Activated naive CD8-positive, alpha-beta T cell treated with anti-CD3 and anti-CD28 coated beads for 36 hours (primary cell): Measurements from ENCODE around the gene BRPF1. TPM values are rescaled to one million over a fixed set of nuclear protein-coding genes. Genes with fewer than 3 reads are reported as not detected.

ENCODE experiments used
- DNase-seq: peaks from one replicate; pipeline ENCODE4 v3.0.0; 2021
- H3K27ac Mint-ChIP-seq: one replicate; pipeline ENCODE4 v1.8.0; 2022; ENCODE audit warnings: mild to moderate bottlenecking, moderate library complexity, mixed read lengths
- H3K27me3 Mint-ChIP-seq: one replicate; pipeline ENCODE4 v1.8.0; 2022; ENCODE audit warnings: mild to moderate bottlenecking, mixed read lengths
- H3K36me3 Mint-ChIP-seq: one replicate; pipeline ENCODE4 v1.8.0; 2021; ENCODE audit warnings: mild to moderate bottlenecking, mixed read lengths
- H3K4me1 Mint-ChIP-seq: one replicate; pipeline ENCODE4 v1.8.0; 2021; ENCODE audit warnings: mixed read lengths
- H3K4me3 Mint-ChIP-seq: one replicate; pipeline ENCODE4 v1.8.0; 2022; ENCODE audit warnings: mild to moderate bottlenecking, moderate library complexity, mixed read lengths
- H3K9me3 Mint-ChIP-seq: one replicate; pipeline ENCODE4 v1.8.0; 2022; ENCODE audit warnings: mixed read lengths
- total RNA-seq, 2 experiments: library from RNA; stranded (reverse); gene quantifications; one replicate each; pipeline ENCODE4 v1.2.3, GENCODE V29; 2021

The BRPF1 gene
- total RNA-seq, 2 experiments from 2014 or later, result 39.4 to 40.1 TPM

DNA sequence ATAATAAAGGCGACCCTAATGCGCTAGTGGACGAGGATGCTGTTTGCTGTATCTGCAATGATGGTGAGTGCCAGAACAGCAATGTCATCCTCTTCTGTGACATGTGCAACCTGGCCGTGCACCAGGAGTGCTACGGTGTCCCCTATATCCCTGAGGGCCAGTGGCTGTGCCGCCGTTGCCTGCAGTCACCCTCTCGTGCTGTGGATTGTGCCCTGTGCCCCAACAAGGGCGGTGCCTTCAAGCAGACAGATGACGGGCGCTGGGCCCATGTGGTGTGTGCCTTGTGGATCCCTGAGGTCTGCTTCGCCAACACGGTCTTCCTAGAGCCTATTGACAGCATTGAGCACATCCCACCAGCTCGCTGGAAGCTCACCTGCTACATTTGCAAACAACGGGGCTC lies 7.6 kb downstream of the BRPF1 start:
- no peak for DNase-seq
- peaks cover 23% of the 10 kb centered on the region for H3K4me1 Mint-ChIP-seq
- no peak overlapping the region for H3K27ac Mint-ChIP-seq
- H3K4me3 Mint-ChIP-seq, result no peak overlapping the region
- no peaks in the 10 kb centered on the region for H3K27me3 Mint-ChIP-seq
- no peaks in the 10 kb centered on the region for H3K9me3 Mint-ChIP-seq
- H3K36me3 Mint-ChIP-seq, result peaks cover 16% of the 10 kb centered on the region

GRCh38 chr3:9742560-9742959 lies 11.0 kb downstream of the BRPF1 start:
- Mint-ChIP-seq H3K27ac (no peak overlapping the region), H3K4me1 (peaks cover 7% of the 10 kb centered on the region), H3K9me3 (no peaks in the 10 kb centered on the region), H3K27me3 (no peaks in the 10 kb centered on the region), H3K36me3 (peaks cover 8% of the 10 kb centered on the region), H3K4me3 (no peak overlapping the region)
- DNase-seq, result no peak

DNA sequence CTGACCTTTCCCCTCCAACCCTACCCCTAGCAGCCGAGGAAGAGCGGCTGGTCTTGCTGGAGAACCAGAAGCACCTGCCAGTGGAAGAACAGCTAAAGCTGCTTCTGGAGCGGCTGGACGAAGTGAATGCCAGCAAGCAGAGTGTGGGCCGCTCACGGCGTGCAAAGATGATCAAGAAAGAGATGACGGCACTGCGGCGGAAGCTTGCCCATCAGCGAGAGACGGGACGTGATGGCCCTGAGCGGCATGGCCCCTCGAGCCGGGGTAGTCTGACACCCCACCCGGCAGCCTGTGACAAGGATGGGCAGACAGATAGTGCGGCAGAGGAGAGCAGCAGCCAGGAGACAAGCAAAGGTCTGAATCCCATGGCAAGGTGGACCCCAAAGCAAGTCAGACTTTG lies 12.0 kb downstream of the BRPF1 start:
- no peaks in the 10 kb centered on the region for H3K27me3 Mint-ChIP-seq
- peaks cover 8% of the 10 kb centered on the region for H3K4me1 Mint-ChIP-seq
- H3K4me3 Mint-ChIP-seq, result no peak overlapping the region
- H3K9me3 Mint-ChIP-seq, result no peaks in the 10 kb centered on the region
- DNase-seq, result no peak
- H3K36me3 Mint-ChIP-seq, result peaks cover 12% of the 10 kb centered on the region
- H3K27ac Mint-ChIP-seq, result no peak overlapping the region

DNA sequence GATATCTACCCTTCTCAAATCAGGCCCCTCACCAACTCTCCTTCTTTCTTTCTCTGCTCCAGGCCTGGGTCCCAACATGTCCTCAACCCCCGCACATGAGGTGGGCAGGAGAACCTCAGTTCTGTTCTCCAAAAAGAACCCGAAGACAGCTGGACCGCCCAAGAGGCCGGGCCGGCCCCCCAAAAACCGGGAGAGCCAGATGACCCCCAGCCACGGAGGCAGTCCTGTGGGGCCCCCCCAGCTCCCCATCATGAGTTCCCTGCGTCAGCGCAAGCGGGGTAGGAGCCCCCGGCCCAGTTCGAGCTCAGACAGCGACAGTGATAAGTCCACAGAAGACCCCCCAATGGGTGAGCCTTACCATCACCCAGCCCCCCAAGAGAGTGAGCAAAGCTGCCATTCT lies 12.6 kb downstream of the BRPF1 start:
- H3K9me3 Mint-ChIP-seq, result no peaks in the 10 kb centered on the region
- DNase-seq, result no peak
- H3K36me3 Mint-ChIP-seq, result peaks cover 18% of the 10 kb centered on the region
- H3K4me1 Mint-ChIP-seq, result peaks cover 9% of the 10 kb centered on the region
- H3K4me3 Mint-ChIP-seq, result no peak overlapping the region
- no peaks in the 10 kb centered on the region for H3K27me3 Mint-ChIP-seq
- no peak overlapping the region for H3K27ac Mint-ChIP-seq

GRCh38 chr3:9745521-9745920 lies 14.0 kb downstream of the BRPF1 start:
- DNase-seq, result no peak
- Mint-ChIP-seq H3K9me3 (no peaks in the 10 kb centered on the region), H3K4me1 (peaks cover 16% of the 10 kb centered on the region), H3K27ac (no peak overlapping the region), H3K27me3 (no peaks in the 10 kb centered on the region), H3K36me3 (peaks cover 25% of the 10 kb centered on the region), H3K4me3 (no peak overlapping the region)

DNA sequence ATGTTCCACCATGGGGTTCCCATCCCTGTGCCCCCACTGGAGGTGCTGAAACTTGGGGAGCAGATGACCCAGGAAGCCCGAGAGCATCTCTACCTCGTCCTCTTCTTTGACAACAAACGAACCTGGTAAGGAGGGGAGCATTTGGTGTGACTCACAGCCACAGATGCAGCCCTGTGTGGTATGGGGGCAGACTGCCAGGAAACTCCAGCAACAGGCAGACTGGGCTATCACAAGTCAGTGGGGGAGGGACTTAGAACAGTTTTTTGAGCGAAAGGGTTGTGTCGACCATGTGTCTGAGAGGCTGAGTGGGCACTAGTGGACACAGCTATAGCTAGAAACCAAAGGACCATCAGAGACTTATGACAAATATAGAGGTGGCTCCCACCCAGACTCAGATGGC lies 14.8 kb downstream of the BRPF1 start:
- peaks cover 32% of the 10 kb centered on the region for H3K36me3 Mint-ChIP-seq
- no peak overlapping the region for H3K4me3 Mint-ChIP-seq
- no peaks in the 10 kb centered on the region for H3K27me3 Mint-ChIP-seq
- peak overlapping the region; percentile 60 for H3K27ac Mint-ChIP-seq
- H3K4me1 Mint-ChIP-seq, result peaks cover 17% of the 10 kb centered on the region
- H3K9me3 Mint-ChIP-seq, result no peaks in the 10 kb centered on the region
- peak; percentile 26 for DNase-seq

DNA sequence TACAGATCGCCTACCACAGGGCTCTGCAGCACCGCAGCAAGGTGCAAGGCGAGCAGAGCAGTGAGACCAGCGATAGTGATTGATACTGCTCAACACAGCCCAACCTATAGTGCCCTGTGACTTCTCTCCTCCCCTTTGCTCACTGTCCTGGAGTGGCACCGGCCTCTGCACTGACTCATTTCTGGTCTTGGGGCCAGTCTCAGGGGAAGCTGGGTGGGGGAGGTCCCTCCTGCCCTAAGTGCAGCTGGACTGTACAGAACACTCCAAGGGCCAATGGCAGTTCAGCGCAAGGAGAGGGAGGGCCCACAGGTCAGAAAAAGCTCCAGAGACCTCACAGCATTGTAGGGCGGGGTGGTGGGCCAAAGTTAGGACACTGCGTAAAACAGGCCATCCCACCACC lies 15.7 kb downstream of the BRPF1 start:
- peak overlapping the region; percentile 19 for H3K27ac Mint-ChIP-seq
- H3K27me3 Mint-ChIP-seq, result no peaks in the 10 kb centered on the region
- H3K4me1 Mint-ChIP-seq, result peaks cover 26% of the 10 kb centered on the region
- DNase-seq, result no peak
- H3K4me3 Mint-ChIP-seq, result no peak overlapping the region
- H3K36me3 Mint-ChIP-seq, result peaks cover 41% of the 10 kb centered on the region
- H3K9me3 Mint-ChIP-seq, result no peaks in the 10 kb centered on the region

DNA sequence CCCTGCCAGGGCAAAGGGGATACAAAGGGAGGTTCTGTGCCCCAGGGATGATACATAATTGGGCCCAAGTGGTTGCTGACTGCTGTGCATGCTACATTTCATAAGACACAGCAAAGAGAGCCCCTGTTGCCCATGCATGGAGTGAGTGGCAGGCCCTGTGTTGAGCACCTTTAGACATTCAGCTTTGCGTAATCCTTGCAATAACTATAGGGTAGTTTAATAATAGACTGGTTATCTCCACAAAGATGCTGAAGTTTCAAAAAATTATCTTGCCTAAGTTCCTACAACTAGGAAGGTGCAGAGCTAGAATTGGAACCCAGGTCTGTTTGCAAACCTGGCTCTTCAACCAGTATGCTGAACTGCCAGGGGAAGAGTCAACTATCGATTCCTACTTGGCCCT lies 16.5 kb downstream of the BRPF1 start:
- Mint-ChIP-seq H3K4me3 (no peak overlapping the region), H3K4me1 (peaks cover 26% of the 10 kb centered on the region), H3K27me3 (no peaks in the 10 kb centered on the region), H3K9me3 (no peaks in the 10 kb centered on the region), H3K27ac (peak overlapping the region; percentile 12), H3K36me3 (peaks cover 46% of the 10 kb centered on the region)
- no peak for DNase-seq

DNA sequence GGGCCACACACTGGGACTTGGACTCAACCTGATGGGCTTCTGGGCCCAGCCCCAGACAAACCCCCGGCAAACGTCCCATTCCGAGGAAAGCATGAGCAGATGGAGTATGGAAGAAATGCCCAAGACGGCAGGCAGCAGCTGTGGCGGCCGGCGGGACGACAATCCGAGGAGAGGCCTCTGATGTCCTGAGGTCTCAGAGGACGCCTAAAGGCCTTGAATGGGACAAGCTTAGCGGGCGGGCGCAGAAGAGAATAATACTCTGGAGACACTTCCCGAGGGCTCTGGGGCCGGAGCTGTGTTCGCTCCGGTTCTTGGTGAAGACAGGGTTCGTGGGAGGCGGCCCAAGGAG lies 17.7 kb downstream of the BRPF1 start:
- no peak for DNase-seq
- H3K9me3 Mint-ChIP-seq, result no peaks in the 10 kb centered on the region
- no peaks in the 10 kb centered on the region for H3K27me3 Mint-ChIP-seq
- H3K36me3 Mint-ChIP-seq, result peaks cover 45% of the 10 kb centered on the region
- H3K4me1 Mint-ChIP-seq, result peaks cover 28% of the 10 kb centered on the region
- H3K4me3 Mint-ChIP-seq, result peak overlapping the region; percentile 98
- H3K27ac Mint-ChIP-seq, result peak overlapping the region; percentile 94

- Mint-ChIP-seq H3K4me1 (peaks cover 35% of the 10 kb centered on the region), H3K27ac (peak within 1 kb of the TSS; percentile 94), H3K9me3 (no peaks in the 10 kb centered on the region), H3K4me3 (peak within 1 kb of the TSS; percentile 98), H3K27me3 (no peaks in the 10 kb centered on the region), H3K36me3 (peaks cover 51% of the 10 kb centered on the region)
- DNase-seq, result peak; percentile 95
Measured at GRCh38 chr3:9749645-9750555, 18.4 kb downstream of the BRPF1 start, which contains the start of gene OGG1. TSS of gene OGG1 (plus strand) at chr3:9749952. CDS start at chr3:9750287, 335 bp downstream.

- H3K36me3 Mint-ChIP-seq, result peaks cover 54% of the 10 kb centered on the region
- no peaks in the 10 kb centered on the region for H3K9me3 Mint-ChIP-seq
- DNase-seq, result no peak
- peak overlapping the region; percentile 98 for H3K4me3 Mint-ChIP-seq
- H3K4me1 Mint-ChIP-seq, result peaks cover 36% of the 10 kb centered on the region
- peak overlapping the region; percentile 94 for H3K27ac Mint-ChIP-seq
- H3K27me3 Mint-ChIP-seq, result no peaks in the 10 kb centered on the region
Measured at GRCh38 chr3:9750556-9751411, 19.2 kb downstream of the BRPF1 start.

DNA sequence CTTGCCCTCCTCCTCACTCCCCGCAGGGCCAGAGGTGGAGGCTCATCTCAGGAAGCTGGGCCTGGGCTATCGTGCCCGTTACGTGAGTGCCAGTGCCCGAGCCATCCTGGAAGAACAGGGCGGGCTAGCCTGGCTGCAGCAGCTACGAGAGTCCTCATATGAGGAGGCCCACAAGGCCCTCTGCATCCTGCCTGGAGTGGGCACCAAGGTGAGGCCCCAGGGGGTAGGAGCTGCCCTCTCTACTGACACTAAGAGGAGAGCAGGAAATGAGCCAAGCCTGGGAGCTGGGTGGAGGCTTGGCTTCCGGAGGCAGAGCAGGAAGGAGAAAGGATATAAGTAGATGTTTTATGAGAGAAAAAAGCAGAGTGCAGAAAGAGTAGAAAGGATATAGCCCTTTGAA lies 23.1 kb downstream of the BRPF1 start:
- Mint-ChIP-seq H3K4me3 (no peak overlapping the region), H3K9me3 (no peaks in the 10 kb centered on the region), H3K4me1 (peaks cover 22% of the 10 kb centered on the region), H3K27me3 (no peaks in the 10 kb centered on the region), H3K27ac (no peak overlapping the region), H3K36me3 (peaks cover 52% of the 10 kb centered on the region)
- no peak for DNase-seq

GRCh38 chr3:9757427-9757826 lies 25.9 kb downstream of the BRPF1 start:
- Mint-ChIP-seq H3K9me3 (no peaks in the 10 kb centered on the region), H3K27me3 (no peaks in the 10 kb centered on the region), H3K4me1 (peaks cover 10% of the 10 kb centered on the region), H3K36me3 (peaks cover 43% of the 10 kb centered on the region), H3K4me3 (no peak overlapping the region), H3K27ac (no peak overlapping the region)
- DNase-seq, result no peak

DNA sequence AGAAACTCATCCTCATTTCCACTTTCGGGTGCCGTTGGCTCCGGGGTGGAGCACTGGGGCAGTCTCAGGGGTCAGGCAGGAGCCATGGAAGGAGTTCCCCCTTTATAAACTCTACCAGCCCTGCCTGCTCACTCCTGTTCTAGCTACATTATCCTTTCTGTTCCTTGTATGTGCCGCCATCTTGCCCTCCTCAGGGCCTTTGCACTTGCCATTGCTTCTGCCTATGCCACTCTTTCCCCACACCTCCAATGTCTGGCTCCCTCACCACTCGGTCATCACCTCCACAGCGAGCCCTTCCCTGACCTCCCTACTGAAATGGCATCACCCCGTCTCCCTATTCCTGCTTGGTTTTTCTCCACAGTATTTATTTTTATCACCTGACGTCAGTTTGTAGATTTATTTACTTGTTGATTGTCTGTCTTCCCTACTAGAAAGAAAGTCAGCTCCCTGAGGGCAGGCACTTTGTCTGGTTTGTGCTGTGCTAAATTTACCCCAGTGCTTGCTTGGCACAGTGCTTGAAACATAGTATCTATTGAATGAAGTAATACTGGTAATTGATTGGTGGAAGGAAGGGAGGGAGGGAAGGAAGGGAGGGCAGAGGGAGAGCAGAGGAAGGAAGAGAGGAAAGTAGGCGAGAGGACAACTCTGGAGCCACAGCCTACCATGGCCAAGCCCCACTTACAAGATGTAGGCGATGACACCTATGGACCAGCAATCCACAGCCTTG lies 29.4 kb downstream of the BRPF1 start:
- Mint-ChIP-seq H3K9me3 (no peaks in the 10 kb centered on the region), H3K4me3 (no peak overlapping the region), H3K27ac (no peak overlapping the region), H3K36me3 (peaks cover 29% of the 10 kb centered on the region), H3K27me3 (no peaks in the 10 kb centered on the region), H3K4me1 (no peaks in the 10 kb centered on the region)
- no peak for DNase-seq

- DNase-seq, result no peak
- Mint-ChIP-seq H3K36me3 (peaks cover 25% of the 10 kb centered on the region), H3K27ac (no peak overlapping the region), H3K4me1 (peaks cover 2% of the 10 kb centered on the region), H3K27me3 (no peaks in the 10 kb centered on the region), H3K9me3 (no peaks in the 10 kb centered on the region), H3K4me3 (no peak overlapping the region)
Measured at GRCh38 chr3:9761919-9762318, 30.4 kb downstream of the BRPF1 start.
